Activated effector memory CD4-positive, alpha-beta T cell treated with Interleukin-2 at 50 U/mL for 16 hours (primary cell): ENCODE results near the gene TYMP.
"Not testable (repeated sequence)": the region's sequence is repeated elsewhere in the genome, so short reads cannot be mapped to it uniquely, and the experiment has no call there.

Experiments used
- DNase-seq: peaks from one replicate; pipeline ENCODE4 v3.0.0-alpha.2; 2020

Gene TYMP

DNA sequence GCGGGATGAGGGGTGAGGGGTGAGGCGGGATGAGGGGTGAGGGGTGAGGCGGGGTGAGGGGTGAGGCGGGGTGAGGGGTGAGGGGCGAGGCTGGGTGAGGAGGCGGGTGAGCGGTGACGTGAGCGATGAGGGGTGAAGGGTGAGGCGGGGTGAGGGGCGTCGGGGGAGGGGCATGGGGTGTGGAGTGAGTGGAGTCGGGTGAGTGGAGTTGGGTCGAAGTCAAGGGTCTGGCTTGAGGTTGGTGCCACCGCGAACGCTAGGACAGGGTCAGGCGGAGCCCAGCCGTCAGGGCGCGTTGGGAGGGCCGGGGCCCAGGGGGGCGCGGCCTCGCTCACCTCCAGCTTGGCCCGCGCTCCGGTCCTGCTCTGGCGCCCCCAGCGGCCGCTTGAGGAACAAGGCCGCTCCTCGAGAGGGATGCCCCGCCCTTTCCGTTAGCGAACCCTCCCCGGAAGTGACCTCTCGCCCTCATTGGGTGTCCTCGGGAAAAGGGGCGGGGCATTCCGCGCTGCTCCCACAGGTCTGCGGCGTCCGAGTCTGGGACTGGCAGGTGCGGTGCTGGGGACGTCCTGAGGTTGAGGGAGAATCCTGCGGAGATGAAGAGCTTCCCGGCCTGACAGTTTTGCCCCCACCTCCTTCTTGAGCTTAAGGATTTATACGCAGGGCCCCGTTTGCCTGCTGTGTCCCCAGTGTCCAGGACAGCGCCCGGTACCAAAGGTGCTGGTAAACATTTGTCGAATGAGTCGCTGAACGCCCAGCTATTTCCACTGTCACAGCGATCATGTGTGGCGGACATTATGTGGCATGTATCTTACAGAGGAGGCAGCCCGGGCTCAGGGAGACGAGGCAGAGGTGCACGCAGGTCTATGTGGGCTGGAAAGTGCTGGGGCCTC is 33.0 kb upstream of the TYMP start, which contains the start of gene SYCE3:
Gene SYCE3 (minus strand): TSS at position 397 of the 890 bp plus-strand sequence. CDS start 6,514 bp downstream, outside the sequence.
- DNase-seq, result peak; percentile 95

DNA sequence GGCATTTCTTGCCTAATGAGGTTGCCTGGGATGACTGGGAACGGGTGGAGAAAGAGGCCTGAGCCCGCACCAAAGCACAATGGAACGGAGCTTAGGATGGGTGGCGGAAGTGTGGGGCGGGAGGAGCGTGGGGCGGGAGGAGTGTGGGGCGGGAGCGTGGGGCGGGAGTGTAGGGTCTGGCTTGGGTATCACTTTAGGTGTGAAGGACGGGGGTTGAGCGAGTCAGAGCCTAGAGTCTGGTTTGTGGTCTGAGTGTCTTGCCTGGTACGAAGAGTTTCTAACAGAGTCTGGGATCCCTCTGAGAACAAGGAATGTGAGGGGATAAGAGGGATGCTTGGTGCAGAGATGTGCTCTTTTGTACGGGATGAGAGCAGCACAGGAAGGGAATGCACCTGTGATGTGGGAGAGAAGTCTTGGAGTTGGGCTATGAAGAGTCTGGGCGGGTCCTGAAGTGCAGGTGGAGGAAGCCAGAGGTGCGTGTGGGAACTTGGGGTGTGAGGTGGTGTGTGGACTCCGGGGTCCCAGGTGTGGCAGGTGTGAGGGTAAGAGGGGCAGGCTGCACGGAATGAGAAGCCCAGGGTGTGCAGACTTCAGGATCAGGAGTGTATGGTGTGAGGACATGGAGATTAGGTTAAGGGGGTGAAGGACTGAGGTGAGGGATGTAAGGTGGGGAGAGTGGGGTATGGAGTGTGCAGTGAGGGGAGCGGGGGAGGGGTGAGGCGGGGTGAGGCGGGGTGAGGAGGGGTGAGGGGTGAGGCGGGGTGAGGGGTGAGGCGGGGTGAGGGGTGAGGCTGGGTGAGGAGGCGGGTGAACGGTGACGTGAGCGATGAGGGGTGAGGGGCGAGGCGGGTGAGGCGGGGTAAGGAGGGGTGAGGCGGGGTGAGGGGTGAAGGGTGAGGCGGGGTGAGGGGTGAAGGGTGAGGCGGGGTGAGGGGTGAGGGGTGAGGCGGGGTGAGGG is 31.9 kb upstream of the TYMP start:
- DNase-seq, result no peak

DNA sequence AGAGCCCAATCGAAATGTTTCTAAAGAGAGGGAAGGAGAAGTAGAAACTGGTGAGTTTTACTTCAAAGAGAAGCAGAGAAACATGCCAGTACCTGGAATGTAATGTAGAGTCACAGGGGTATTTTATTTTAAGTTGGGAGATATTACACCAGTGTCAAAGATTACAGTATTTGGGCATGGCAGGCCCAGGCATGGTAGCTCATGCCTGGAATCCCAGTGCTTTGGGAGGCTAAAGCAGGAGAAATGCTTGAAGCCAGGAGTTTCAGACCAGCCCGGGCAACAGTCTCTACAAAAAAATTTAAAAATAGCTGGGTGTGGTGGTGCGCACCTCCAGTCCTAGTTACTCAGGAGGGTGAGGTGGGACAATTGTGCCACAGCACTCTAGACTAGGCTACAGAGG is 30.2 kb upstream of the TYMP start:
- DNase-seq, result no peak

DNA sequence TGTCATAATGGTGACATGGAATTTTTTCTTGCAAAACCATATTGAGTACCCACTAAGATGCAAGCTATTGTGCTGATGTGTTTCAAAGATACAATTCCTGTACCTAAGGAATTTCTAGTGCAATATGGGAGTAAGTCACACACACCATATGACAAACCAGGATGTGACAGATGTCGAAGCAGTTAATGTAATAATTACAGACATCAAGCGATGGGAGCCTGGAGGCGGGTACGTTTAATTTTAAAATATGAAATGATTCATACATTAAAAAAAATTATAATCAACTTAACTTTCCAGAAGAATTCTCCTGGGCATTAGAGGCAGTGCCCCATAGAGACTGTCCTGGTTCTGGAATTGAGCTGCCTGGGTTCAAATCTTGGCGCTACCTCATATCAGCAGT is 26.9 kb upstream of the TYMP start:
- no peak for DNase-seq

DNA sequence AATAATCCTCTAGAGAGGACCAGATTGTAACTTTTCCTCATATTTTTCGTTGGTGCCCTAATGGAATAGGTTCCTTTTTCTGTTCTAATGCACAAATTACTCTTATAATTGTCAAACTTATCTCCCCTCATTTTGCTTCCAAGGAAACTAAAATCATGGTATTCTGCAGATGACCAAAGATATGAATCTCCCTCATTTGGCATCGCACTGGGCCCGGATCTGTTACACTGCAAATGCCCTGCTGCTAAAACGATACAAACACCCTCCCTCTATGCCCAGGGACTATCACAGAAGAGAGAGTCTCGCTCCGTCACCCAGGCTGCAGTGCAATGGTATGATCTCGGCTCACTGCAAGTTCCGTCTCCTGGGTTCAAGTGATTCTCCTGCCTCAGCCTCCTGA is 23.5 kb upstream of the TYMP start:
- no peak for DNase-seq

DNA sequence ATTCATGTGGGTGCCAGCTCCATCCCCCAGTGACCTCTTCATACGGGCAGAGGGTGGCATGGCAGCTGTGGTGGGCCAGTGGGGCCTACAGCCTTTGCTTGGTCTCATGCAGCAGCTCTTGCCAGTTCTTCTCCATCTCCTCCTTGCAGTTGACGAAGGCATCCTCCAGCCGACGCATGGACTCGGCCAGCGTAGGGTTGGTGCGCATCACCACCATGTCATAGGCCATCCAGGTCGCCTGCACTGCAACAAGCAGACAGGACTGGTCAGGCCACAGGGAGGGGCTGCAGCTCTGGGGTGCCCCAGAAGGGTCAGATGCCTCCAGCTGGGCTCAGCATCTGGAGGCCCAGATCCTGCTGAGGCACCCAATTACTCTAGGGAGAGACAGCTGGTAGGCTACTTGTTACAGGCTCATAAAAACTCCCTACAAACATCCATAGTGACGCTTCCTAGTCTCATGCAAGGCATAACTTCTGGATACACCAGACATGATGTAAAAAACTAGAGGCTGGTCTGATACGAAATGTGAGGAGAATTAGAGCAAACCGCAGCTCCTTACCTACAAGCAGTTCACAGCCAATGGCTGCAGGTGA is 21.4 kb upstream of the TYMP start:
- DNase-seq, result no peak

GRCh38 chr22:50550395-50550794 is 20.6 kb upstream of the TYMP start:
- no peak for DNase-seq

DNA sequence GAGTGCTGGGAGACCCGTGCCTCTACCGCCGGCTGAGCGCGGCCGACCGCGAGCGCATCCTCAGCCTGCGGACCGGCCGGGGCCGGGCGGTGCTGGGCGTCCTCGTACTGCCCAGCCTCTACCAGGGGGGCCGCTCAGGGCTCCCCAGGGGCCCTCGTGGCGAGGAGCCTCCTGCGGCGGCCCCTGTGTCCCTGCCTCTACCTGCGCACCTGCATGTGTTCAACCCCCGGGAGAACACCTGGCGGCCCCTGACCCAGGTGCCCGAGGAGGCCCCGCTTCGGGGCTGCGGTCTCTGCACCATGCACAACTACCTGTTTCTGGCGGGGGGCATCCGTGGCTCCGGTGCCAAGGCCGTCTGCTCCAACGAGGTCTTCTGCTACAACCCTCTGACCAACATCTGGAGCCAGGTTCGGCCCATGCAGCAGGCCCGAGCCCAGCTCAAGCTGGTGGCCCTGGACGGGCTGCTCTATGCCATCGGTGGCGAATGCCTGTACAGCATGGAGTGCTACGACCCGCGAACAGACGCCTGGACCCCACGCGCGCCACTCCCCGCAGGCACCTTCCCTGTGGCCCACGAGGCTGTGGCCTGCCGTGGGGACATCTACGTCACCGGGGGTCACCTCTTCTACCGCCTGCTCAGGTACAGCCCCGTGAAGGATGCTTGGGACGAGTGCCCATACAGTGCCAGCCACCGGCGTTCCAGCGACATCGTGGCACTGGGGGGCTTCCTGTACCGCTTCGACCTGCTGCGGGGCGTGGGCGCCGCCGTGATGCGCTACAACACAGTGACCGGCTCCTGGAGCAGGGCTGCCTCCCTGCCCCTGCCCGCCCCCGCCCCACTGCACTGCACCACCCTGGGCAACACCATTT is 19.3 kb upstream of the TYMP start:
- no peak for DNase-seq

DNA sequence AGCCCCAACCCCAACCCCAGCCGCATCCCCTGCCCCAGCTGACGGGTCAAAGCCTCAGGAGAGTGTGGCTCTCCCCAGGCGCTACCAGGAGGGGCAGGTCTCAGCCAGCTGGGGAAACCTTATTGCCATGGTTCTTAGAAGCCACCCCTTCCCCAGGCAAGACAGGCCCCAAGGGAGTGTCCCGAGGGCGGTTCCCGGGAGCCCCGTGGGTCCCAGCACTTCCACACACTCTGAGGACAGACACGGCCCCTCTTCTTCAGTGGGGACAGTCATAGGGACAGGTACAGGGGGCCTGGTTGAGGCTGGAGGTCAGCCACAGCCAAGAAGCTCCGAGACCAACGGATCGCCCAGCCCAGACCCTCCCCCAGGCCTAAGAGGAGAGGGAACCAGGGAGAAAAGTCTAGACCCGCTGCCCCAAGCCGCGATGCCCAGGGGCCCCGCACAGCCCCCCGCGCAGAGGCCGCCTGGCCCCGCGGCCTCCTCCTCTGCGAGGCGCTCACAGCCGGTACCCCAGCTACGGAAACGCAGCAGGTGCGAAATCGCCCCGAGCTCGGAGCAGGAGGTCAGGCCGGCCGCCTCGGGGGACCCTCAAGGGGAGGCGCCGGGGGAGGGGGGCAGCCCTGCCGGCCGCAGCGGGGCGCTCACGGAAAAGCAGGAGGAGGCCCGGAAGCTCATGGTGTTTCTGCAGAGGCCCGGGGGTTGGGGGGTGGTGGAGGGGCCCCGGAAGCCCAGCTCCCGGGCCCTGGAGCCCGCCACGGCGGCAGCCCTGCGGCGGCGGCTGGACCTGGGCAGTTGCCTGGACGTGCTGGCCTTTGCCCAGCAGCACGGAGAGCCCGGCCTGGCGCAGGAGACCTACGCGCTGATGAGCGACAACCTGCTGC is 18.5 kb upstream of the TYMP start:
- peak; percentile 62 for DNase-seq

DNA sequence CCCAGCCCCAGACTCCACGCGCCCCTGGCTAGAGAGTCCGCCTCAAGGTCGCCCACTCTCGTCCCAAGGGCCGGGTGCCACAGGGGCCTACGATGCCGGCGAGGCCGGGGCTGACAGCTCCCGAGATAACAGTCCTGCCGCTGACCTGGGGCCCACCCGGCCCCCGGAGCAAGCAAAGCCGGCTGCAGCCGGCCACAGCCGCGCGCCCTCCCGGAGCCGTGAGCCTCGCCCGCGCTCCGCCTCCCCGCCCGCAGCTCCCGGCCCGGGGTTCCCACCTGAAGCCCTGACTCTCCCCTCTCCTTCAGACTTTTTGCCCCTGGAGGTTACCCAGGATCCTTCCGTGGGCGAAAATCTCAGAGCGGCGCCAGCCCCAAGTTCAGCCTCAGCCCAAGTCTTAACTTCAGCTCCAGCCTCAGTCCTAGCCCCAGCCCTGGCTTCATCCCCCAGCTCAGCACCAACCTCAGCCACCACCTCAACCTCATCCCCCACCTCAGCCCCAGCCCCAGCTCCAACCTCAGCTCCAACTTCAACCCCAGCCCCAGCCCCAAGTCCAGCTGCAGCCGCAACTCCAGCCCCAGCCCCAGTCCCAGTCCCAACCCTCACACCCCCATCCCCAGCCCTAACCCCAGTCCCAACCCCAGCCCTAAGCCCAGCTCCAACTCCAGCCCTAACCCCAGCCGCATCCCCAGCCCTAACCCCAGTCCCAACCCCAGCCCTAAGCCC is 17.6 kb upstream of the TYMP start:
- DNase-seq, result no peak

GRCh38 chr22:50546326-50547262 is 16.8 kb upstream of the TYMP start:
- no peak for DNase-seq

DNA sequence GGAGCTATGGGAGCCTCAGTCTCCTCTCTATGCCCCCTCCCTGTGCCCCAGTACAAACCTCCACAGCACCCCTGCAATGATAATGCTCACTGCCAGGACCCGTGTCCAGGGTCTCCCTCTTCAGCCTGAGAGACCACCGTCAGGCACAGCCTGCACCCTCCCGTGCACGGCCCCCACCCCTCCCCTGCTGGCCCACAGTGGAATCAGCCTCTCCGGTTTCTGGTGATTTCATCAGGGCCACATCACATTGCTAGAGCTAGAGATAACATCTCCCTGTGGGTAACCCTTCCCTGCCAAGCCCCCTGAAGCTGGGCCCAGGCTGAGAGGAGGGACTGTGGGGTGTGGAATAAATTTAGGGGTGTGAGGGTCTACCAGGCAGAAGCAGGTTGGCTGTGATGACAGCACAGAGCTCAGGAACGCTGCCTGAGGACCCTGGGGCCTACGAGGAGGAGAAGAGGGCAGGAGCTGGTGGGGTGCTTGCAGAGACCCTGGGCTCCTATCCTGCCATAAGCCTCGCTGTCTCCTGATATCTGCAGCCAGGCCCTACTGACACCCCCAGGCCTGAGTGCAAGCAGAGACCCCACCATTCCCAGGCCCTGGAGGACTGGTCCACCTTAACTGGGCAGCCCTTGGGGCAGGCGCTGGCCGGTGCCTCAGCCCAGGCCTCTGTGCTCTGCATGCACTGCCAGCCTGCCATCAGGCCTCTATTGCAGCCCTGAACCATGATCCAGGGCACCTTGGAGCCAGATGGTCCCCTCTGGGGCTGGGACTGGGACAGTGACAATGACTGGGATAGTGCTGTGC is 15.9 kb upstream of the TYMP start, which contains the start of gene KLHDC7B:
Gene KLHDC7B (plus strand): TSS at position 378 of the 804 bp plus-strand sequence. CDS start 345 bp downstream, at position 723.
- DNase-seq, result no peak

- DNase-seq, result no peak
Measured at GRCh38 chr22:50544746-50545253, 15.0 kb upstream of the TYMP start.

DNA sequence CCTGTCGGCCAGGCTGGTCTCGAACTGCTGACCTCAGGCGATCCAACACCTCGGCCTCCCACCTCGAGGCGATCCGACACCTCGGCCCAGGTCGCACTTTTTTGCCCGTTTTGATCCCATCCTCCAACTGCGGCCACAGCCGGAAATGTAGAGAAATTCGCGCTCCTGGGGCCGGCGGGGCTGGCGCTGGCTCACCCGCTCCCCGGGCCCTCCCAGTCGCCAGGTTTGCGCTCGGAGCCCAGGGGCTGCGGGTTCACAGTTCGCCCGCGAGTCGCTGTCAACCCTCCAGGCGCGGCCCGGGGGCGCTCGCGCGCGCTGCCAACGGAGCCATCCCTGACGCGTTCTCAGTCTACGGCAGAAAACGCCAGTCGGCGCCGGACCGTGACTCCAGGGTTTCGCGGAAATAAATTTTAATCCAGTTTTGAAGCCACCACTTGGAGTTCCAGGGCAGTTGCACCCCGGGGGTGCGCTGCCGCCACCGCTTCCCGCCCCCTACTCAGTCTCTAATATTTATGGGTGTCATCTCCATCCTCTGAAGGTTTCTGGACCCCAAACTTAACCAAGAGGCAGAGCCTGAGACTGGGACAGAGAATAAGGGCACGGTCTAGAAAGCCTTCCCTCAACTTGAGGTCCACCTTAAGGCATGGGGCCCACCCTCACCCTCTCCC is 14.4 kb upstream of the TYMP start:
- peak; percentile 73 for DNase-seq

GRCh38 chr22:50542416-50542927 is 12.7 kb upstream of the TYMP start:
- no peak for DNase-seq

- DNase-seq, result not testable (repeated sequence)
Measured at GRCh38 chr22:50541667-50542026, 11.8 kb upstream of the TYMP start.

DNA sequence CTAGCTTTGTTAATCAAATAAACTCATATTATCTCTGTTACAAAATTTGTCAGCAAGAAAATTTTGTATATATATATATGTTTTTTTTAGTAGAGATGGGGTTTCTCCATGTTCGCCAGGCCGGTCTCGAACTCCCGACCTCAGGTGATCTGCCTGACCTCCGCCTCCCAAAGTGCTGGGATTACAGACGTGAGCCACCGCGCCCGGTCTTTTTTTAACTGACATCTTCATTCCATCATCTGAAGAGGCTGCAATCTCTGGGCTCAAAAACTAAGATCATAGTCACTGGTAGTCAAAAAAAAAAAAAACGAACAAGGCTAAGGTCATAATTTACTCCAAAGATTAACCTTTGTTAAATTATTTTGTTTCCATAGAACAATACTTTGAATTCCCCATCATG is 10.6 kb upstream of the TYMP start:
- no peak for DNase-seq
